SK-N-SH treated with all-trans-retinoic acid at 6 μM for 48 hours (cell line): ENCODE results near the gene MMP13.
"Not testable (repeated sequence)": the region's sequence is repeated elsewhere in the genome, so short reads cannot be mapped to it uniquely, and the experiment has no call there.

Experiments
- ATAC-seq: fragments of 200-7000 bp; cut with Tn5 transposase; 3 replicates; pipeline ENCODE4 v1.9.1; 2020; ENCODE audit warnings: mild to moderate bottlenecking, moderate library complexity
- ARNTL ChIP-seq: fragments of 450-650 bp; formaldehyde crosslinking; IDR thresholded peaks from 2 replicates; pipeline ENCODE4 v1.5.0; 2020; ENCODE audit warnings: low read depth, mild to moderate bottlenecking, moderate library complexity, borderline replicate concordance
- BACH2 ChIP-seq: fragments of 250-450 bp; sonication (Bioruptor Pico); IDR thresholded peaks from 2 replicates; pipeline ENCODE4 v1.9.0; 2021; ENCODE audit warnings: mild to moderate bottlenecking, borderline replicate concordance
- CREB5 ChIP-seq: fragments of 250-450 bp; sonication (Bioruptor Pico); IDR thresholded peaks from 2 replicates; pipeline ENCODE4 v1.5.1; 2020; ENCODE audit warnings: low read depth, mild to moderate bottlenecking, moderate library complexity
- CSDC2 ChIP-seq: fragments of 250-450 bp; sonication (Bioruptor Pico); IDR thresholded peaks from 2 replicates; pipeline ENCODE4 v1.5.0; 2020; ENCODE audit warnings: mild to moderate bottlenecking, moderate library complexity
- CSRNP3 ChIP-seq: fragments of 250-450 bp; sonication (Bioruptor Pico); IDR thresholded peaks from 2 replicates; pipeline ENCODE4 v1.5.1; 2021; ENCODE audit warnings: mild to moderate bottlenecking, moderate library complexity
- ESRRG ChIP-seq: fragments of 250-450 bp; sonication (Bioruptor Pico); IDR thresholded peaks from 2 replicates; pipeline ENCODE4 v1.6.1; 2021; ENCODE audit warnings: mild to moderate bottlenecking
- GLIS3 ChIP-seq: fragments of 250-450 bp; sonication (Bioruptor Pico); IDR thresholded peaks from 2 replicates; pipeline ENCODE4 v1.5.0; 2020; ENCODE audit warnings: mild to moderate bottlenecking, moderate library complexity
- ISL1 ChIP-seq: fragments of 250-450 bp; sonication (Bioruptor Pico); IDR thresholded peaks from 2 replicates; pipeline ENCODE4 v2.1.2; 2022; ENCODE audit warnings: mild to moderate bottlenecking, moderate library complexity
- OSR1 ChIP-seq: fragments of 250-450 bp; sonication (Bioruptor Pico); IDR thresholded peaks from 2 replicates; pipeline ENCODE4 v1.8.0; 2022; ENCODE audit warnings: moderate library complexity, mild to moderate bottlenecking, inconsistent platforms
- PATZ1 ChIP-seq: fragments of 250-450 bp; sonication (Bioruptor Pico); IDR thresholded peaks from 2 replicates; pipeline ENCODE4 v1.8.0; 2020; ENCODE audit warnings: mild to moderate bottlenecking, moderate library complexity, borderline replicate concordance
- POU6F1 ChIP-seq: fragments of 250-450 bp; sonication (Bioruptor Pico); IDR thresholded peaks from 2 replicates; pipeline ENCODE4 v1.8.0; 2021; ENCODE audit warnings: low read depth, mild to moderate bottlenecking, moderate library complexity, borderline replicate concordance
- PPARA ChIP-seq: fragments of 250-450 bp; sonication (Bioruptor Pico); IDR thresholded peaks from 2 replicates; pipeline ENCODE4 v1.5.0; 2020; ENCODE audit warnings: mild to moderate bottlenecking, borderline replicate concordance
- RARB ChIP-seq: fragments of 250-450 bp; sonication (Bioruptor Pico); IDR thresholded peaks from 2 replicates; pipeline ENCODE4 v1.8.0; 2021; ENCODE audit warnings: mild to moderate bottlenecking, moderate library complexity
- SNAI2 ChIP-seq: fragments of 250-450 bp; sonication (Bioruptor Pico); IDR thresholded peaks from 2 replicates; pipeline ENCODE4 v1.5.0; 2020; ENCODE audit warnings: mild to moderate bottlenecking, moderate library complexity
- TCF4 ChIP-seq: fragments of 250-450 bp; sonication (Bioruptor Pico); IDR thresholded peaks from 2 replicates; pipeline ENCODE4 v1.8.0; 2021; ENCODE audit warnings: mild to moderate bottlenecking, moderate library complexity, borderline replicate concordance
- TSHZ2 ChIP-seq: fragments of 250-450 bp; sonication (Bioruptor Pico); IDR thresholded peaks from 2 replicates; pipeline ENCODE4 v1.5.0; 2020; ENCODE audit warnings: mild to moderate bottlenecking, moderate library complexity
- ZC3H10 ChIP-seq: fragments of 250-450 bp; sonication (Bioruptor Pico); IDR thresholded peaks from 2 replicates; pipeline ENCODE4 v1.5.1; 2021; ENCODE audit warnings: mild to moderate bottlenecking, moderate library complexity
- ZFP3 ChIP-seq: fragments of 250-450 bp; sonication (Bioruptor Pico); IDR thresholded peaks from 2 replicates; pipeline ENCODE4 v1.5.0; 2020; ENCODE audit warnings: mild to moderate bottlenecking, moderate library complexity
- ZFP30 ChIP-seq: fragments of 450-650 bp; formaldehyde crosslinking; IDR thresholded peaks from 2 replicates; pipeline ENCODE4 v1.5.0; 2022; ENCODE audit warnings: mild to moderate bottlenecking, moderate library complexity
- ZNF565 ChIP-seq: fragments of 450-650 bp; formaldehyde crosslinking; conservative IDR thresholded peaks from 2 replicates; pipeline ENCODE4 v1.5.0; 2020; ENCODE audit warnings: low read depth, mild to moderate bottlenecking, moderate library complexity
- ZNF70 ChIP-seq: fragments of 450-650 bp; formaldehyde crosslinking; IDR thresholded peaks from 2 replicates; pipeline ENCODE4 v1.5.0; 2020; ENCODE audit warnings: mild to moderate bottlenecking, moderate library complexity
- ZNF8 ChIP-seq: fragments of 450-650 bp; formaldehyde crosslinking; IDR thresholded peaks from 2 replicates; pipeline ENCODE4 v1.5.0; 2020; ENCODE audit warnings: mild to moderate bottlenecking, moderate library complexity

MMP13 gene

GRCh38 chr11:102974552-102975280 lies 19.2 kb upstream of the MMP13 start:
- ATAC-seq, result peak; percentile 85

GRCh38 chr11:102973698-102974097 lies 18.2 kb upstream of the MMP13 start:
- not testable (repeated sequence) for ATAC-seq

More at GRCh38 chr11:102974552-102975280, 19.2 kb upstream of the MMP13 start:
- TF ChIP-seq TSHZ2 (CRISPR knock-in tag), result no peak
- peak; percentile 63 for TF ChIP-seq ZC3H10 (CRISPR knock-in tag)
- peak; percentile 84 for TF ChIP-seq ISL1 (CRISPR knock-in tag)

GRCh38 chr11:102972853-102973252 lies 17.3 kb upstream of the MMP13 start:
- TF ChIP-seq ZFP30 (no peak), ZC3H10 (CRISPR knock-in tag) (no peak), TSHZ2 (CRISPR knock-in tag) (no peak), PPARA (no peak), OSR1 (no peak), ARNTL (CRISPR knock-in tag) (no peak)
- no peak for ATAC-seq

- TF ChIP-seq ZNF565 (CRISPR knock-in tag) (no peak), ESRRG (CRISPR knock-in tag) (no peak), ZNF70 (CRISPR knock-in tag) (no peak), ZFP3 (CRISPR knock-in tag) (no peak), POU6F1 (CRISPR knock-in tag) (no peak), ZNF8 (CRISPR knock-in tag) (no peak), ARNTL (CRISPR knock-in tag) (no peak), BACH2 (CRISPR knock-in tag) (no peak), GLIS3 (CRISPR knock-in tag) (no peak), CSDC2 (CRISPR knock-in tag) (no peak), OSR1 (no peak), RARB (no peak), SNAI2 (CRISPR knock-in tag) (no peak), TCF4 (no peak), CSRNP3 (CRISPR knock-in tag) (no peak), PATZ1 (CRISPR knock-in tag) (no peak), CREB5 (CRISPR knock-in tag) (no peak)
- peak; percentile 24; the same call in 2 of the 3 replicates for ATAC-seq
Measured at GRCh38 chr11:102971766-102972165, 16.2 kb upstream of the MMP13 start.
